ENCODE measurements around the gene TMEM242. TPM values are rescaled to one million over a fixed set of nuclear protein-coding genes. Genes with fewer than 3 reads are reported as not detected.

The TMEM242 gene
- polyA plus RNA-seq, 1 of the 3 experiments (the other 2 are of a cell fraction), result 7.4 TPM

DNA sequence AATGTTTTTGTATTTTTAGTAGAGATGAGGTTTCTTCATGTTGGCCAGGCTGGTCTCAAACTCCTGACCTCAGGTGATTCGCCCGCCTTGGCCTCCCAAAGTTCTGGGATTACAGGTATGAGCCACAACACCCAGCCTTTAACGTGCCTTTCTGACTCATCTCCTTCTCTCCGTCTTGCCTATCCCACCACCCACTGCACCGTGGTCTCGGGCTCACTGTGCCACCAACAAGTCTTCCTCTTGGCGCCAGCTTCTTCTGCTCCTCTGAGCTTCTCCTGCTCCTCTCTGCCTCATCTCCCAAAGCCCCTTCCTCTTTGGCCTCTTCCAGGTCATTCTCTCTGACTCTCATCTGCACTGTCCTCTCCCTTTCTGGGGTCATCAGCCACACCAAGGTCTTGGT, 41.0 kb downstream of the TMEM242 start (continued):
- TF ChIP-seq, protein P1, sequence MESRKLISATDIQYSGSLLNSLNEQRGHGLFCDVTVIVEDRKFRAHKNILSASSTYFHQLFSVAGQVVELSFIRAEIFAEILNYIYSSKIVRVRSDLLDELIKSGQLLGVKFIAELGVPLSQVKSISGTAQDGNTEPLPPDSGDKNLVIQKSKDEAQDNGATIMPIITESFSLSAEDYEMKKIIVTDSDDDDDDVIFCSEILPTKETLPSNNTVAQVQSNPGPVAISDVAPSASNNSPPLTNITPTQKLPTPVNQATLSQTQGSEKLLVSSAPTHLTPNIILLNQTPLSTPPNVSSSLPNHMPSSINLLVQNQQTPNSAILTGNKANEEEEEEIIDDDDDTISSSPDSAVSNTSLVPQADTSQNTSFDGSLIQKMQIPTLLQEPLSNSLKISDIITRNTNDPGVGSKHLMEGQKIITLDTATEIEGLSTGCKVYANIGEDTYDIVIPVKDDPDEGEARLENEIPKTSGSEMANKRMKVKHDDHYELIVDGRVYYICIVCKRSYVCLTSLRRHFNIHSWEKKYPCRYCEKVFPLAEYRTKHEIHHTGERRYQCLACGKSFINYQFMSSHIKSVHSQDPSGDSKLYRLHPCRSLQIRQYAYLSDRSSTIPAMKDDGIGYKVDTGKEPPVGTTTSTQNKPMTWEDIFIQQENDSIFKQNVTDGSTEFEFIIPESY (IDR thresholded peaks at IDR 0.05; ENCODE audit: borderline replicate concordance, low read depth), result no peak
- no peak for TF ChIP-seq MXI1 (IDR thresholded peaks at IDR 0.05; ENCODE audit: low read depth, low read length)
- TF ChIP-seq, protein P2, sequence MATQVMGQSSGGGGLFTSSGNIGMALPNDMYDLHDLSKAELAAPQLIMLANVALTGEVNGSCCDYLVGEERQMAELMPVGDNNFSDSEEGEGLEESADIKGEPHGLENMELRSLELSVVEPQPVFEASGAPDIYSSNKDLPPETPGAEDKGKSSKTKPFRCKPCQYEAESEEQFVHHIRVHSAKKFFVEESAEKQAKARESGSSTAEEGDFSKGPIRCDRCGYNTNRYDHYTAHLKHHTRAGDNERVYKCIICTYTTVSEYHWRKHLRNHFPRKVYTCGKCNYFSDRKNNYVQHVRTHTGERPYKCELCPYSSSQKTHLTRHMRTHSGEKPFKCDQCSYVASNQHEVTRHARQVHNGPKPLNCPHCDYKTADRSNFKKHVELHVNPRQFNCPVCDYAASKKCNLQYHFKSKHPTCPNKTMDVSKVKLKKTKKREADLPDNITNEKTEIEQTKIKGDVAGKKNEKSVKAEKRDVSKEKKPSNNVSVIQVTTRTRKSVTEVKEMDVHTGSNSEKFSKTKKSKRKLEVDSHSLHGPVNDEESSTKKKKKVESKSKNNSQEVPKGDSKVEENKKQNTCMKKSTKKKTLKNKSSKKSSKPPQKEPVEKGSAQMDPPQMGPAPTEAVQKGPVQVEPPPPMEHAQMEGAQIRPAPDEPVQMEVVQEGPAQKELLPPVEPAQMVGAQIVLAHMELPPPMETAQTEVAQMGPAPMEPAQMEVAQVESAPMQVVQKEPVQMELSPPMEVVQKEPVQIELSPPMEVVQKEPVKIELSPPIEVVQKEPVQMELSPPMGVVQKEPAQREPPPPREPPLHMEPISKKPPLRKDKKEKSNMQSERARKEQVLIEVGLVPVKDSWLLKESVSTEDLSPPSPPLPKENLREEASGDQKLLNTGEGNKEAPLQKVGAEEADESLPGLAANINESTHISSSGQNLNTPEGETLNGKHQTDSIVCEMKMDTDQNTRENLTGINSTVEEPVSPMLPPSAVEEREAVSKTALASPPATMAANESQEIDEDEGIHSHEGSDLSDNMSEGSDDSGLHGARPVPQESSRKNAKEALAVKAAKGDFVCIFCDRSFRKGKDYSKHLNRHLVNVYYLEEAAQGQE (IDR thresholded peaks at IDR 0.05; ENCODE audit: low read depth, low read length), result no peak
- TF ChIP-seq GATA2 (CRISPR knock-in tag; IDR thresholded peaks at IDR 0.05), result no peak
- TF ChIP-seq FOSL2 (IDR thresholded peaks at IDR 0.05; ENCODE audit: borderline replicate concordance, low read depth), result no peak
- TF ChIP-seq FOXJ3 (CRISPR knock-in tag; IDR thresholded peaks at IDR 0.05), result no peak

DNA sequence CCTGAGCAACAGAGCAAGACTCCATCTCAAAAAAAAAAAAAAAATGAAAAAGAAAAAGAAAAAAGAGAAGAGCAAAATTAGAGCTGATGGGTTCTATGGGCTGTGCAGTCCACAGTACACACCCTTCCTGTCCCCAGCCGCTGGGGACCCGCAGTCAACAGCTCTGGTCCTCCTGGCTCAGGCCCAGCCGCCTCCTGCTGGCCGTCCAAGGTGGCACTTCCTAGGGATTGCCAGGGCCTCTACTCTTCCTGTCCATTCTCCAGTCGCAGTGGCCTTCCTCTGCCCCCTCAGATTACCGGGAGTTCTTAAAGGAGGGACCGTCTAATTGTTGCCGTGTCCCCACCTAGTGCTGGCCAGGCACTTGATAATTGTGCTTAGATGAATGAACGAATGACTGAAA, 41.7 kb downstream of the TMEM242 start:
- peak; percentile 50 for DNase-seq
- POLR2A ChIA-PET, result no interaction called here

More for the DNA sequence above, 41.7 kb downstream of the TMEM242 start:
- Histone ChIP-seq H4K20me1 (ENCODE audit: insufficient read depth) (no peaks in the 10 kb centered on the region), H3K27ac (ENCODE audit: low read depth in 2 of 2, low read length in 1 of 2) (no peak overlapping the region), H3K9ac (no peak overlapping the region), H3K27me3 (ENCODE audit: insufficient read depth) (no peaks in the 10 kb centered on the region), H3K9me2 (no peaks in the 10 kb centered on the region), H3K4me1 (ENCODE audit: control insufficient read depth in 1 of 2, insufficient read depth in 2 of 2, low read depth in 1 of 2, low read length in 1 of 2) (no peaks in the 10 kb centered on the region; a peak in 1 of 4 replicates), H3K36me3 (replicated peaks in 1 of 2; ENCODE audit: control insufficient read depth in 1 of 2, insufficient read depth in 2 of 2, low read length in 1 of 2) (no peaks in the 10 kb centered on the region), H3K9me3 (no peaks in the 10 kb centered on the region), H3K4me3 (ENCODE audit: low read depth in 2 of 2, low read length in 1 of 2) (no peak overlapping the region), H3F3A (replicated peaks; ENCODE audit: insufficient read depth) (no peaks in the 10 kb centered on the region), H3K79me2 (ENCODE audit: insufficient read depth) (no peaks in the 10 kb centered on the region), H3K4me2 (no peak overlapping the region), H2AFZ (ENCODE audit: low read depth) (no peak overlapping the region)
- TF ChIP-seq, protein P3, sequence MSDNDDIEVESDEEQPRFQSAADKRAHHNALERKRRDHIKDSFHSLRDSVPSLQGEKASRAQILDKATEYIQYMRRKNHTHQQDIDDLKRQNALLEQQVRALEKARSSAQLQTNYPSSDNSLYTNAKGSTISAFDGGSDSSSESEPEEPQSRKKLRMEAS (IDR thresholded peaks at IDR 0.05; ENCODE audit: low read depth), result no peak
- TF ChIP-seq, protein P4, sequence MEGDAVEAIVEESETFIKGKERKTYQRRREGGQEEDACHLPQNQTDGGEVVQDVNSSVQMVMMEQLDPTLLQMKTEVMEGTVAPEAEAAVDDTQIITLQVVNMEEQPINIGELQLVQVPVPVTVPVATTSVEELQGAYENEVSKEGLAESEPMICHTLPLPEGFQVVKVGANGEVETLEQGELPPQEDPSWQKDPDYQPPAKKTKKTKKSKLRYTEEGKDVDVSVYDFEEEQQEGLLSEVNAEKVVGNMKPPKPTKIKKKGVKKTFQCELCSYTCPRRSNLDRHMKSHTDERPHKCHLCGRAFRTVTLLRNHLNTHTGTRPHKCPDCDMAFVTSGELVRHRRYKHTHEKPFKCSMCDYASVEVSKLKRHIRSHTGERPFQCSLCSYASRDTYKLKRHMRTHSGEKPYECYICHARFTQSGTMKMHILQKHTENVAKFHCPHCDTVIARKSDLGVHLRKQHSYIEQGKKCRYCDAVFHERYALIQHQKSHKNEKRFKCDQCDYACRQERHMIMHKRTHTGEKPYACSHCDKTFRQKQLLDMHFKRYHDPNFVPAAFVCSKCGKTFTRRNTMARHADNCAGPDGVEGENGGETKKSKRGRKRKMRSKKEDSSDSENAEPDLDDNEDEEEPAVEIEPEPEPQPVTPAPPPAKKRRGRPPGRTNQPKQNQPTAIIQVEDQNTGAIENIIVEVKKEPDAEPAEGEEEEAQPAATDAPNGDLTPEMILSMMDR (IDR thresholded peaks at IDR 0.05), result peak; percentile 32; the same call in 1 of the 2 replicates
- WGBS (ENCODE audit: low lambda C conversion rate), result 81% methylated on average over 7 of the region's 9 CpGs
- CTCF ChIA-PET, result interaction anchor here (0.8 kb wide), 1 partner anchor 24 kb away, joined by 4 read pairs; no protein-coding TSS in a partner anchor
